Measurements from ENCODE around the gene XRCC4.

DNA sequence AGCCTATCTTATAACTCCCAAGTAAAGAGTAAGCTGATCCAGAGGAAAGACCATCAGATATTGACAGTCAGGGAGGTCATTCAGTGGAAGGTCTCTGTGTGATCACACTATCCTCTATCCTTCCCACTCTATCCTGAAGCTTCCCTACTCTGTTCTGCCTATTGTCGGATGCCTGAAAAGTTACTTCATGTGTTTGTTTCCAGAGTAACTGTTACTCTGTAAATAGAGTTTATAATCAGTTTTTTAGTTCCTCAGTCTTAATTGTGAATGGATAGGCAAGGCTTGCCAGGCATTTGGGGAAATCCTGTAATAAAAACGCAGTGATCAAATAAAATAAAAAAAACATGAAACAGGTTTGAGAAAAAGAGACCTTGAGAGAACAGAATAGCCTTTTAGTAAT lies 79.8 kb downstream of the XRCC4 start:
- TF ChIP-seq PRMT3 (CRISPR knock-in tag; IDR thresholded peaks at IDR 0.05; ENCODE audit: borderline replicate concordance, low read depth) (no peak), CREB1 (IDR thresholded peaks at IDR 0.05) (no peak), CREB1 (CRISPR knock-in tag; IDR thresholded peaks at IDR 0.05) (no peak), NFE2 (CRISPR knock-in tag; IDR thresholded peaks at IDR 0.05) (no peak), EZH2 (conservative IDR thresholded peaks at IDR 0.05; ENCODE audit: low read depth, low read length) (no peak), ASH2L (IDR thresholded peaks at IDR 0.05; ENCODE audit: insufficient read length, low read depth, low read length) (no peak), ZFP36 (IDR thresholded peaks at IDR 0.05; ENCODE audit: borderline replicate concordance, low read depth, low read length, partially characterized antibody) (no peak), FOXO1 (CRISPR knock-in tag; IDR thresholded peaks at IDR 0.05) (no peak), IKZF1 (IDR thresholded peaks at IDR 0.05) (no peak), ZSCAN25 (CRISPR knock-in tag; IDR thresholded peaks at IDR 0.05) (no peak)
- TF ChIP-seq, protein P1, sequence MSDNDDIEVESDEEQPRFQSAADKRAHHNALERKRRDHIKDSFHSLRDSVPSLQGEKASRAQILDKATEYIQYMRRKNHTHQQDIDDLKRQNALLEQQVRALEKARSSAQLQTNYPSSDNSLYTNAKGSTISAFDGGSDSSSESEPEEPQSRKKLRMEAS (IDR thresholded peaks at IDR 0.05): no peak
